SJSA1 (cell line): ENCODE data around the gene CDRT4. TPM values are rescaled to one million over a fixed set of nuclear protein-coding genes. Genes with fewer than 3 reads are reported as not detected.
A peak's percentile ranks its signal among the peaks of the same experiment; 100 is the strongest.

ENCODE experiments used
- DNase-seq, 2 experiments: peaks; one replicate each; pipeline ENCODE4 v3.0.0-alpha.2; 2015 to 2020; ENCODE audit warnings: low spot score in 2 of 2, low read depth in 1 of 2
- H3K27ac ChIP-seq: fragments of 250-450 bp; sonication (Bioruptor Pico); 2 replicates; pipeline ENCODE4 v1.5.1; 2020; ENCODE audit warnings: mild to moderate bottlenecking, moderate library complexity
- H3K27me3 ChIP-seq: fragments of 250-450 bp; sonication (Bioruptor Pico); replicated peaks from 2 replicates; pipeline ENCODE4 v1.5.1; 2020; ENCODE audit warnings: mild to moderate bottlenecking, moderate library complexity
- H3K36me3 ChIP-seq: fragments of 250-450 bp; sonication (Bioruptor Pico); 2 replicates; pipeline ENCODE4 v1.5.1; 2020; ENCODE audit warnings: mild to moderate bottlenecking
- H3K4me1 ChIP-seq: fragments of 250-450 bp; sonication (Bioruptor Pico); replicated peaks from 2 replicates; pipeline ENCODE4 v1.6.1; 2021; ENCODE audit warnings: mild to moderate bottlenecking
- H3K4me3 ChIP-seq: fragments of 250-450 bp; sonication (Bioruptor Pico); 2 replicates; pipeline ENCODE4 v1.5.1; 2020; ENCODE audit warnings: mild to moderate bottlenecking
- H3K9me3 ChIP-seq: fragments of 250-450 bp; sonication (Bioruptor Pico); replicated peaks from 2 replicates; pipeline ENCODE4 v1.5.1; 2020; ENCODE audit warnings: mild to moderate bottlenecking
- total RNA-seq: library from RNA; depleted of rRNA; stranded (reverse); fragments of >200 nt; shearing (Covaris generic); gene quantifications from 2 replicates; pipeline ENCODE4 v1.2.3, GENCODE V29; 2014; rRNA removed

Gene CDRT4
- total RNA-seq, 1 experiment from 2014 or later: 0.24 TPM

- Histone ChIP-seq H3K9me3 (no peaks in the 10 kb centered on the region), H3K27ac (peak overlapping the region; percentile 46; the same call in 1 of the 2 replicates), H3K4me3 (no peak overlapping the region), H3K27me3 (no peaks in the 10 kb centered on the region), H3K4me1 (peaks cover 36% of the 10 kb centered on the region), H3K36me3 (no peaks in the 10 kb centered on the region)
- DNase-seq: no peak
Measured at GRCh38 chr17:15399443-15399842, 68.0 kb downstream of the CDRT4 start.

GRCh38 chr17:15398736-15399331, 68.6 kb downstream of the CDRT4 start:
- Histone ChIP-seq H3K36me3 (no peaks in the 10 kb centered on the region), H3K27me3 (no peaks in the 10 kb centered on the region), H3K4me1 (peaks cover 30% of the 10 kb centered on the region), H3K4me3 (no peak overlapping the region), H3K27ac (peak overlapping the region; percentile 46), H3K9me3 (no peaks in the 10 kb centered on the region)
- peak; percentile 64 to 75 for DNase-seq

- DNase-seq: peak; percentile 52 to 58
- Histone ChIP-seq H3K9me3 (no peaks in the 10 kb centered on the region), H3K4me1 (peaks cover 30% of the 10 kb centered on the region), H3K27ac (peak overlapping the region; percentile 46), H3K27me3 (no peaks in the 10 kb centered on the region), H3K4me3 (no peak overlapping the region), H3K36me3 (no peaks in the 10 kb centered on the region)
Measured at GRCh38 chr17:15398291-15398690, 69.1 kb downstream of the CDRT4 start.

- Histone ChIP-seq H3K9me3 (no peaks in the 10 kb centered on the region), H3K4me1 (peaks cover 35% of the 10 kb centered on the region), H3K27me3 (no peaks in the 10 kb centered on the region), H3K4me3 (no peak overlapping the region), H3K36me3 (no peaks in the 10 kb centered on the region), H3K27ac (no peak overlapping the region)
- DNase-seq: no peak
Measured at GRCh38 chr17:15397620-15398019, 69.8 kb downstream of the CDRT4 start.

GRCh38 chr17:15395091-15395490, 72.3 kb downstream of the CDRT4 start:
- Histone ChIP-seq H3K4me1 (peaks cover 44% of the 10 kb centered on the region), H3K27me3 (no peaks in the 10 kb centered on the region), H3K9me3 (no peaks in the 10 kb centered on the region), H3K36me3 (no peaks in the 10 kb centered on the region), H3K27ac (no peak overlapping the region), H3K4me3 (no peak overlapping the region)
- no peak for DNase-seq

GRCh38 chr17:15393414-15393813, 74.0 kb downstream of the CDRT4 start:
- peaks cover 30% of the 10 kb centered on the region for H3K4me1 ChIP-seq
- H3K4me3 ChIP-seq: no peak overlapping the region
- H3K27ac ChIP-seq: no peak overlapping the region
- no peaks in the 10 kb centered on the region for H3K9me3 ChIP-seq
- no peaks in the 10 kb centered on the region for H3K27me3 ChIP-seq
- no peaks in the 10 kb centered on the region for H3K36me3 ChIP-seq
- DNase-seq: no peak

GRCh38 chr17:15392326-15392741, 75.1 kb downstream of the CDRT4 start:
- peak; percentile 81 to 82 for DNase-seq
- Histone ChIP-seq H3K27me3 (no peaks in the 10 kb centered on the region), H3K4me3 (no peak overlapping the region), H3K36me3 (no peaks in the 10 kb centered on the region), H3K27ac (peak overlapping the region; percentile 52), H3K4me1 (peaks cover 21% of the 10 kb centered on the region), H3K9me3 (no peaks in the 10 kb centered on the region; the same call in 1 of the 2 replicates)

GRCh38 chr17:15388356-15389041, 78.9 kb downstream of the CDRT4 start:
- no peak overlapping the region for H3K27ac ChIP-seq
- DNase-seq: no peak
- H3K27me3 ChIP-seq: no peaks in the 10 kb centered on the region
- H3K9me3 ChIP-seq: no peaks in the 10 kb centered on the region; the same call in 1 of the 2 replicates
- H3K4me3 ChIP-seq: no peak overlapping the region
- H3K36me3 ChIP-seq: no peaks in the 10 kb centered on the region
- H3K4me1 ChIP-seq: peaks cover 33% of the 10 kb centered on the region

- H3K4me1 ChIP-seq: peaks cover 15% of the 10 kb centered on the region
- H3K27me3 ChIP-seq: no peaks in the 10 kb centered on the region
- no peaks in the 10 kb centered on the region for H3K36me3 ChIP-seq
- H3K27ac ChIP-seq: no peak overlapping the region
- no peak overlapping the region for H3K4me3 ChIP-seq
- no peaks in the 10 kb centered on the region; the same call in 1 of the 2 replicates for H3K9me3 ChIP-seq
- no peak for DNase-seq
Measured at GRCh38 chr17:15386083-15386482, 81.3 kb downstream of the CDRT4 start.

Other genes with a start within 250 kb of the CDRT4 start
- 80.3 and 103 TPM in 2 replicates for gene PMP22, start 202.3 kb downstream of the CDRT4 start, total RNA-seq
- gene TEKT3, start 126.0 kb downstream of the CDRT4 start, total RNA-seq: 1.0 TPM in 1 of 2 replicates, not detected in the other
- 0.28 and 4.4 TPM in 2 replicates for gene TVP23C, start 95.9 kb upstream of the CDRT4 start, total RNA-seq
- 0.41 and 1.7 TPM in 2 replicates for gene FBXW10B, start 152.1 kb upstream of the CDRT4 start, total RNA-seq
- 56.9 and 111 TPM in 2 replicates for gene TRIM16, start 216.7 kb upstream of the CDRT4 start, total RNA-seq
- 22.1 and 30.4 TPM in 2 replicates for gene ZNF286A, start 232.1 kb upstream of the CDRT4 start, total RNA-seq